RCC 7860 (cell line): ENCODE measurements around the gene SUPT20H.

Source experiments
- DNase-seq: peaks from one replicate; pipeline ENCODE4 v3.0.0-alpha.2; 2015; ENCODE audit warnings: low spot score
- FAIRE-seq: peaks from 2 replicates; lab custom pipeline; 2012; peaks lifted over from hg19 to GRCh38; lab: Jason Lieb, UNC

The SUPT20H gene

DNA sequence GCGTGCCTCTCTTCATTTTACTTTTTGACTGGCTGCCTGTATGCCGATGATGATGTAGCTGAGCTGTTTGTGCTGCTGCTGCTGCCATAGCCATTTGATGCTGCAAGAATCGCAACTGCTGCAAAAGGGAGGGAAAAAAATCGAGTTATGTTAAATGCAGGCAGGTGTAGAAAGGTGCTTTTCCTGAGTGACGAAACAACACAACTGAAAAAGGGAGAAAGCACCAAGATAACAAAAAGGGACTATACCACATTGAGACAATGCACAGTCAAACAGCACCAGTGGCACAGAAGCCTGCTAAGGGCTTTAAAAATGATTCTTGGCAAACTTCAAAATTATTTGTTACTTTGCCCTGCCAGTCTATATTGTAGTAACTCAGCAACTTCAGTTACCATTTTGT, 49.8 kb downstream of the SUPT20H start:
- DNase-seq (no peak), FAIRE-seq (no peak)

DNA sequence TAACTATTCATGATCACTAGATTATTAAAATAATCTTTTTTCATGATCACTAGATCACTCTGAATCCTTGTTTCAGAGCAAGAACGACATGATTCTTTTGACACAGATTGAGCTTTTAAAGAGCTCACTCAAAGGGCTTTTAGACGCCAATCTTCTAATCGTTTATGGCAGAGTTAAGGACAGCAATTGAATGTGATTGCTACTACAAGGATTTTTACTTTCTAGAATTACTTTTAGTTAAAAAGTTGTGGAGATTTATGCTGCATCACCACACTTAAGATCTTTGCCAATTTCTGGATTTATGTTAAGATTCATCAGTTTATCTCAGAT, 57.6 kb downstream of the SUPT20H start:
- FAIRE-seq (no peak), DNase-seq (no peak)

GRCh38 chr13:36999054-36999714, 60.3 kb downstream of the SUPT20H start, which contains the start of gene ALG5:
TSS of gene ALG5 (minus strand) at chr13:36999340. CDS start at chr13:36999300, 40 bp downstream.
- no peak for FAIRE-seq
- peak; percentile 67 for DNase-seq

- DNase-seq, result no peak
These were observed 60.9 kb downstream of the SUPT20H start for GRCh38 chr13:36998624-36999041.

GRCh38 chr13:36997716-36998427, 61.6 kb downstream of the SUPT20H start:
- DNase-seq (no peak), FAIRE-seq (no peak)

More at GRCh38 chr13:36998624-36999041, 60.9 kb downstream of the SUPT20H start:
- FAIRE-seq, result no peak

GRCh38 chr13:36992362-36992761, 67.1 kb downstream of the SUPT20H start:
- DNase-seq, result no peak
- no peak for FAIRE-seq

- no peak for FAIRE-seq
- DNase-seq, result peak; percentile 14
These were observed 72.8 kb downstream of the SUPT20H start for GRCh38 chr13:36986462-36987240.

- DNase-seq (peak; percentile 41), FAIRE-seq (peak; percentile 80)
These were observed 78.2 kb downstream of the SUPT20H start for GRCh38 chr13:36981156-36981743.

GRCh38 chr13:36979361-36980050, 80.0 kb downstream of the SUPT20H start:
- peak; percentile 66 for DNase-seq
- peak; percentile 24 for FAIRE-seq

DNA sequence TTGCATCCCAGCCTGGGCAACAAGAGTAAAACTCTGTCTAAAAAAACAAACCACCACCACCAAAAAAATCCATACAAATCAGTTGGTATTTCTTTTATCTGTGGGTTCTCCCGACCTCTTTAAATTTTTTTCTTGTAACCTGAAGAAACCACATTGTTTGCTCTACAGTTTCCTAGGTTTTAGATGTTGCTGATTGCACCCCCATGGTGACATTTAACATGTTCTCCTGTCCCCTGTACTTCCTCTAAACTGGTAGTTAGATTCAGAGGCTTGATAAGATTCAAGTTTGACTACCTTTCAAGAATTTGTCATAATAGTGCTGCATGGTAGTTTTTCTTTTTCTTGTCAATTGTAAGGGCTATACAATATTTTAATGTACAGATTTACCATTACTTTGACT, 84.3 kb downstream of the SUPT20H start:
- DNase-seq (no peak), FAIRE-seq (no peak)

DNA sequence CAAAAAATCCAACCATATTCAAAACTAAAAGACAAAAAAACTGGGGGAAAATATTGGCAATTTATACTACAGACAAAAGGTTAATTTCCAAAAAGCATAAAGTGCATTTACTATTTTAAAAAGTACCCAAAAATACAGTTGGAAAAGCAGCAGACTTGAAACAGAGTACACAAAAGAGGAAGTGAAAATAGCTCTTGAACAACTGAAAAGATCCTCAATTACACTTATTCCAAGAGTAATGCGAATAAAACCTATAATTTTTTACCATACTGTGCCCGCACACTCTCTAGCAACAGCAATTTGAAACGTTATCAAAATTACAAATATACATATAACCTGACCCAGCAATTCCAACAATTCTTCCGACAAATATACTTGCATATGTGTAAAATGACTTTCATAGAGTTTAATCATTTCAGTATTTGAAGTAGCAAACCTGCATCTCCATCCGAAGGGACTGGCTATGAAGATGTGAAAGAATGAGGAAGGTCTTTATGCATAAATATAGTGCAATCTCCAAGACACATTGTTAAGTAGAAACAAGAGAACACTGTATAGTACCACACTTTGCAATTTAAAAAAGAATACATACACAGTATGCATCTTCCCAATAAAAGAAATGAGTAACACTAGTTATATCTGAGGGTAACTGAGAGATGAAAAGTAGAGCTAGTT, 85.7 kb downstream of the SUPT20H start:
- no peak for FAIRE-seq
- DNase-seq, result no peak

- DNase-seq, result no peak
- FAIRE-seq, result no peak
These were observed 86.5 kb downstream of the SUPT20H start for GRCh38 chr13:36973009-36973408.

GRCh38 chr13:36966404-36966803, 93.1 kb downstream of the SUPT20H start:
- peak; percentile 78 for FAIRE-seq

GRCh38 chr13:36965767-36966166, 93.7 kb downstream of the SUPT20H start:
- FAIRE-seq (peak; percentile 84), DNase-seq (peak; percentile 60)

More at GRCh38 chr13:36966404-36966803, 93.1 kb downstream of the SUPT20H start:
- no peak for DNase-seq

DNA sequence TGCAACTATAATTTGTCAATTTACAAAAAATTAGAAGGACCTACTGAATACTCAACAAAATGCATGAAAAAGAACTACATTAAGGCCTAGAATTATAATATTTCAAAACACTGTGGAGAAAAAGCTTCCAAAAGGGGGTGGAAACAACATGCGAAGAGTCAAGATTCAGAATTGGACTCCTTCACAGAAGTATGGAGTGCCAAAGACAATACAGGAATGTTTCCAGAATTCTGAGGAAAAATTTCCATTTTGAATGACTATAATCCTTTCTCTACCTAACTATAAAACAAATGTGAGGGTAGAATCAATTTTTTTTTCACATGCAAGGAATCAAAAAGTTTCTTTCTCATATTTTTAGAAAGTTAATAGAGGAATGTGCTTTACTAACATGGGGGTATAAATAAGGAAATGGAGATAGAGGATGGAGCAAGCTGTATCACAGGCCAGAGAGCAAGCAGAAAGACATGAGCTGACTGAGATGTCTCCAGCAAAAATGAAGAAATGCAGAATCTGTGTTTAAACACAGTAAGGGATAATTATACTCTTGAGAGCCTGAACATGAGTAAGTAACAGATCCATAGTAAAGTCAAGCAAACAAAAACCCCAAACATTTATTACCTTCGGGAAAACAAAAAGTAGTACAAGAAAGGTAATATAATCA, 99.9 kb downstream of the SUPT20H start:
- FAIRE-seq, result no peak
- no peak for DNase-seq
